MCF 10A (cell line): ENCODE results near the gene MS4A10. TPM values are rescaled to one million over a fixed set of nuclear protein-coding genes. Genes with fewer than 3 reads are reported as not detected.

Experiments used
- BruUV-seq: library from RNA; stranded (reverse); fragments of 400-500 nt; replicated peaks from 2 replicates; lab custom pipeline; 2021; lab: Mats Ljungman, UMichigan
- CTCF ChIA-PET: fragments of 300-600 bp; sonication (Branson Sonifier 250); formaldehyde crosslinking; extraction: SDS; loops from one replicate; lab custom pipeline; 2021; ENCODE audit warnings: antibody characterized with exemption, inconsistent platforms; lab: Yijun Ruan, JAX
- POLR2A ChIA-PET: fragments of 300-600, 350-650 bp; sonication (Branson Sonifier 250); formaldehyde crosslinking; extraction: SDS; loops from one replicate; lab custom pipeline; 2020; ENCODE audit warnings: antibody characterized with exemption, inconsistent platforms; lab: Yijun Ruan, JAX
- DNase-seq: peaks from one replicate; pipeline ENCODE4 v3.0.0-alpha.2; 2018; ENCODE audit not compliant: unreplicated experiment
- H3K27ac Mint-ChIP-seq: one replicate; pipeline ENCODE4 v1.8.0; 2022; ENCODE audit warnings: mild to moderate bottlenecking, low read depth, mixed read lengths; ENCODE audit not compliant: unreplicated experiment
- H3K27me3 Mint-ChIP-seq: one replicate; pipeline ENCODE4 v1.8.0; 2022; ENCODE audit warnings: mixed read lengths; ENCODE audit not compliant: insufficient read depth, unreplicated experiment
- H3K36me3 Mint-ChIP-seq: one replicate; pipeline ENCODE4 v1.8.0; 2022; ENCODE audit warnings: mild to moderate bottlenecking, moderate library complexity, mixed read lengths; ENCODE audit not compliant: insufficient read depth, unreplicated experiment
- H3K4me1 Mint-ChIP-seq: one replicate; pipeline ENCODE4 v1.8.0; 2022; ENCODE audit warnings: mixed read lengths; ENCODE audit not compliant: insufficient read depth, unreplicated experiment
- H3K4me3 Mint-ChIP-seq: one replicate; pipeline ENCODE4 v1.8.0; 2022; ENCODE audit warnings: mild to moderate bottlenecking, moderate library complexity, mixed read lengths; ENCODE audit not compliant: unreplicated experiment
- H3K9me3 Mint-ChIP-seq: one replicate; pipeline ENCODE4 v1.8.0; 2022; ENCODE audit warnings: mixed read lengths; ENCODE audit not compliant: unreplicated experiment
- intact Hi-C: fragments of 100-400 bp; cut with micrococcal nuclease; formaldehyde crosslinking; loops from 2 replicates; pipeline ENCODE4 v1.14.1; 2022
- total RNA-seq: library from RNA; stranded (reverse); gene quantifications from 2 replicates; pipeline ENCODE4 v1.2.3, GENCODE V29; 2022
- TF ChIP-seq, protein P1 (sequence below): fragments of 200-600 bp; IDR thresholded peaks from one replicate; pipeline ENCODE4 v1.8.0; 2022; ENCODE audit warnings: antibody characterized with exemption, mild to moderate bottlenecking; ENCODE audit not compliant: unreplicated experiment

MS4A10 gene
- total RNA-seq, 1 experiment from 2014 or later: not detected

- TF ChIP-seq, protein P1, sequence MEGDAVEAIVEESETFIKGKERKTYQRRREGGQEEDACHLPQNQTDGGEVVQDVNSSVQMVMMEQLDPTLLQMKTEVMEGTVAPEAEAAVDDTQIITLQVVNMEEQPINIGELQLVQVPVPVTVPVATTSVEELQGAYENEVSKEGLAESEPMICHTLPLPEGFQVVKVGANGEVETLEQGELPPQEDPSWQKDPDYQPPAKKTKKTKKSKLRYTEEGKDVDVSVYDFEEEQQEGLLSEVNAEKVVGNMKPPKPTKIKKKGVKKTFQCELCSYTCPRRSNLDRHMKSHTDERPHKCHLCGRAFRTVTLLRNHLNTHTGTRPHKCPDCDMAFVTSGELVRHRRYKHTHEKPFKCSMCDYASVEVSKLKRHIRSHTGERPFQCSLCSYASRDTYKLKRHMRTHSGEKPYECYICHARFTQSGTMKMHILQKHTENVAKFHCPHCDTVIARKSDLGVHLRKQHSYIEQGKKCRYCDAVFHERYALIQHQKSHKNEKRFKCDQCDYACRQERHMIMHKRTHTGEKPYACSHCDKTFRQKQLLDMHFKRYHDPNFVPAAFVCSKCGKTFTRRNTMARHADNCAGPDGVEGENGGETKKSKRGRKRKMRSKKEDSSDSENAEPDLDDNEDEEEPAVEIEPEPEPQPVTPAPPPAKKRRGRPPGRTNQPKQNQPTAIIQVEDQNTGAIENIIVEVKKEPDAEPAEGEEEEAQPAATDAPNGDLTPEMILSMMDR: no peak
These were observed 55.6 kb downstream of the MS4A10 start for GRCh38 chr11:60840470-60841430.

GRCh38 chr11:60841797-60842667 is 56.9 kb downstream of the MS4A10 start, which contains the start of gene CCDC86:
CCDC86 (plus strand) TSS chr11:60842113; CDS start chr11:60842125, 12 bp downstream.
- BruUV-seq: TSS peak; percentile 66
- peak; percentile 94 for DNase-seq
- no peaks in the 10 kb centered on the region for H3K9me3 Mint-ChIP-seq
- H3K36me3 Mint-ChIP-seq: peaks cover 23% of the 10 kb centered on the region
- no peaks in the 10 kb centered on the region for H3K27me3 Mint-ChIP-seq
- peak within 1 kb of the TSS; percentile 92 for H3K27ac Mint-ChIP-seq
- ChIA-PET CTCF (interaction anchor here (0.6 to 5.3 kb wide), 7 partner anchors 10 to 61 kb away, joined by 3 to 36 read pairs (median 5); partner anchors contain the start of gene PTGDR2), POLR2A (interaction anchor here (0.6 to 2.7 kb wide), 10 partner anchors 11 to 320 kb away, joined by 3 to 26 read pairs (median 4); partner anchors contain the start of genes PRPF19 and TMEM109)
- intact Hi-C loops: no loop called here
- peak within 1 kb of the TSS; percentile 91 for H3K4me3 Mint-ChIP-seq
- H3K4me1 Mint-ChIP-seq: peaks cover 42% of the 10 kb centered on the region
- TF ChIP-seq, protein P1: no peak

More at GRCh38 chr11:60840470-60841430, 55.6 kb downstream of the MS4A10 start:
- ChIA-PET CTCF (interaction anchor here (0.6 to 1.6 kb wide), 4 partner anchors 9 to 576 kb away, joined by 3 to 11 read pairs (median 3); no protein-coding TSS in a partner anchor), POLR2A (interaction anchor here (0.7 to 1.0 kb wide), 3 partner anchors 10 to 1292 kb away, joined by 3 to 5 read pairs (median 3); no protein-coding TSS in a partner anchor)
- H3K4me1 Mint-ChIP-seq: peaks cover 45% of the 10 kb centered on the region
- intact Hi-C loops: no loop called here
- peak overlapping the region; percentile 92 for H3K27ac Mint-ChIP-seq
- H3K27me3 Mint-ChIP-seq: no peaks in the 10 kb centered on the region
- peak overlapping the region; percentile 91 for H3K4me3 Mint-ChIP-seq
- DNase-seq: peak; percentile 74
- H3K36me3 Mint-ChIP-seq: peaks cover 13% of the 10 kb centered on the region
- BruUV-seq: no TSS peak
- no peaks in the 10 kb centered on the region for H3K9me3 Mint-ChIP-seq

GRCh38 chr11:60842668-60843600 is 57.8 kb downstream of the MS4A10 start:
- H3K27ac Mint-ChIP-seq: peak overlapping the region; percentile 92
- no TSS peak for BruUV-seq
- peak overlapping the region; percentile 91 for H3K4me3 Mint-ChIP-seq
- POLR2A ChIA-PET: interaction anchor here (0.6 to 2.7 kb wide), 11 partner anchors 12 to 316 kb away, joined by 3 to 26 read pairs (median 4); partner anchors contain the start of genes PRPF19 and TMEM109
- H3K9me3 Mint-ChIP-seq: no peaks in the 10 kb centered on the region
- no peak for DNase-seq
- peaks cover 23% of the 10 kb centered on the region for H3K36me3 Mint-ChIP-seq
- H3K27me3 Mint-ChIP-seq: no peaks in the 10 kb centered on the region
- peaks cover 42% of the 10 kb centered on the region for H3K4me1 Mint-ChIP-seq
- CTCF ChIA-PET: interaction anchor here (0.6 to 5.3 kb wide), 8 partner anchors 9 to 68 kb away, joined by 3 to 36 read pairs (median 4); partner anchors contain the start of gene PTGDR2
- TF ChIP-seq, protein P1: no peak
- intact Hi-C loops: loop anchor here (1.0 kb wide), 1 partner anchor 68 kb away; no protein-coding TSS in a partner anchor
